Liver (tissue), 9 donors: Measurements from ENCODE around the gene CCDC186. TPM values are rescaled to one million over a fixed set of nuclear protein-coding genes. Genes with fewer than 3 reads are reported as not detected.

ENCODE experiments used
- DNase-seq: peaks from one replicate; pipeline ENCODE4 v3.0.0-alpha.2; 2017; ENCODE audit warnings: low spot score
- H3K27ac ChIP-seq, 2 donors: one replicate each; pipeline ENCODE4 v1.7.0; 2013; ENCODE audit warnings: inconsistent platforms in 2 of 2, low read length in 2 of 2, control low read depth in 1 of 2, low read depth in 1 of 2, mild to moderate bottlenecking in 1 of 2
- H3K27me3 ChIP-seq, 4 donors: one replicate each; pipeline versions ENCODE4 v1.6.1 to v1.7.0; 2013; ENCODE audit warnings: low read length in 3 of 4, inconsistent platforms in 1 of 4, mild to moderate bottlenecking in 1 of 4, moderate library complexity in 1 of 4; ENCODE audit not compliant: control insufficient read depth in 4 of 4, insufficient read depth in 4 of 4
- H3K36me3 ChIP-seq, 4 donors: one replicate each; pipeline versions ENCODE4 v1.6.1 to v1.7.0; 2013; ENCODE audit warnings: low read length in 3 of 4, mild to moderate bottlenecking in 3 of 4, low read depth in 1 of 4, moderate library complexity in 1 of 4; ENCODE audit not compliant: control insufficient read depth in 4 of 4, insufficient read depth in 3 of 4
- H3K4me1 ChIP-seq, 4 donors: one replicate each; pipeline versions ENCODE4 v1.6.1 to v1.7.0; 2013; ENCODE audit warnings: low read length in 3 of 4, mild to moderate bottlenecking in 3 of 4, moderate library complexity in 1 of 4; ENCODE audit not compliant: control insufficient read depth in 4 of 4, insufficient read depth in 4 of 4
- H3K4me3 ChIP-seq, 3 donors: one replicate each; pipeline versions ENCODE4 v1.6.1 to v1.7.0; 2013; ENCODE audit warnings: low read length in 3 of 3, control low read depth in 1 of 3, low read depth in 1 of 3, mild to moderate bottlenecking in 1 of 3
- H3K9ac ChIP-seq, 2 donors: one replicate each; pipeline ENCODE4 v1.7.0; 2013; ENCODE audit warnings: low read length in 2 of 2, mild to moderate bottlenecking in 2 of 2, moderate library complexity in 2 of 2, control low read depth in 1 of 2, low read depth in 1 of 2
- H3K9me3 ChIP-seq, 4 donors: one replicate each; pipeline versions ENCODE4 v1.6.1 to v1.7.0; 2013; ENCODE audit warnings: low read length in 3 of 4; ENCODE audit not compliant: control insufficient read depth in 4 of 4
- ATF3 ChIP-seq: IDR thresholded peaks from 2 replicates; pipeline ENCODE4 v1.6.1; 2016; ENCODE audit warnings: antibody characterized with exemption
- CTCF ChIP-seq: fragments of 150-350 bp; IDR thresholded peaks from 2 replicates; pipeline ENCODE4 v1.5.1; 2017; ENCODE audit warnings: improper control_type of control experiment, low read depth, low read length; ENCODE audit not compliant: missing input control
- EGR1 ChIP-seq, 2 donors: IDR thresholded peaks; 2 replicates each; pipeline ENCODE4 v1.6.1; 2016 to 2018; ENCODE audit warnings: antibody characterized with exemption in 2 of 2, low read depth in 2 of 2
- FOXA1 ChIP-seq: IDR thresholded peaks from 2 replicates; pipeline ENCODE4 v1.6.1; 2016; ENCODE audit warnings: antibody characterized with exemption
- FOXA2 ChIP-seq: IDR thresholded peaks from 2 replicates; pipeline ENCODE4 v1.6.1; 2016; ENCODE audit warnings: antibody characterized with exemption
- GABPA ChIP-seq, 2 donors: IDR thresholded peaks in 1 of 2; conservative IDR thresholded peaks in 1 of 2; 2 replicates each; pipeline ENCODE4 v1.6.1; 2016; ENCODE audit warnings: antibody characterized with exemption in 2 of 2, mild to moderate bottlenecking in 1 of 2, moderate library complexity in 1 of 2
- HNF4A ChIP-seq, 2 donors: conservative IDR thresholded peaks; 2 replicates each; pipeline ENCODE4 v1.6.1; 2016; ENCODE audit warnings: antibody characterized with exemption in 2 of 2, mild to moderate bottlenecking in 2 of 2
- HNF4G ChIP-seq: IDR thresholded peaks from 2 replicates; pipeline ENCODE4 v1.6.1; 2016; ENCODE audit warnings: antibody characterized with exemption
- JUND ChIP-seq, 2 donors: IDR thresholded peaks; 2 replicates each; pipeline ENCODE4 v1.6.1; 2016; ENCODE audit warnings: antibody characterized with exemption in 2 of 2
- MAX ChIP-seq: IDR thresholded peaks from 2 replicates; pipeline ENCODE4 v1.6.1; 2016; ENCODE audit warnings: antibody characterized with exemption
- NR2F2 ChIP-seq: IDR thresholded peaks from 2 replicates; pipeline ENCODE4 v1.6.1; 2016; ENCODE audit warnings: antibody characterized with exemption
- RAD21 ChIP-seq, 2 donors: IDR thresholded peaks; 2 replicates each; pipeline ENCODE4 v1.6.1; 2016; ENCODE audit warnings: antibody characterized with exemption in 2 of 2, mild to moderate bottlenecking in 2 of 2
- REST ChIP-seq: IDR thresholded peaks from 2 replicates; pipeline ENCODE4 v1.6.1; 2016; ENCODE audit warnings: antibody characterized with exemption, mild to moderate bottlenecking
- RXRA ChIP-seq, 2 donors: IDR thresholded peaks; 2 replicates each; pipeline ENCODE4 v1.6.1; 2017 to 2018; ENCODE audit warnings: antibody characterized with exemption in 2 of 2, mild to moderate bottlenecking in 1 of 2
- SP1 ChIP-seq: IDR thresholded peaks from 2 replicates; pipeline ENCODE4 v1.6.1; 2018; ENCODE audit warnings: antibody characterized with exemption, mild to moderate bottlenecking
- TAF1 ChIP-seq: conservative IDR thresholded peaks from 2 replicates; pipeline ENCODE4 v1.6.1; 2016; ENCODE audit warnings: antibody characterized with exemption, mild to moderate bottlenecking
- YY1 ChIP-seq: IDR thresholded peaks from 2 replicates; pipeline ENCODE4 v1.6.1; 2016; ENCODE audit warnings: antibody characterized with exemption, mild to moderate bottlenecking
- ZBTB33 ChIP-seq: IDR thresholded peaks from 2 replicates; pipeline ENCODE4 v1.6.1; 2016; ENCODE audit warnings: antibody characterized with exemption
- WGBS: extraction: QIAGEN DNeasy Blood & Tissue Kit; methylation state at CpG from one replicate; pipeline ENCODE4 v1.1.7; 2013; 5-methylcytosine and 5-hydroxymethylcytosine counted together
- polyA plus RNA-seq, 2 donors: library from polyadenylated mRNA; stranded (reverse) in 1 of 2; unstranded in 1 of 2; fragments of 200-250 nt in 1 of 2; fragments of >200 nt in 1 of 2; fragmentation: Nextera tagmentation in 1 of 2; extraction: Ambion mirVana in 1 of 2; gene quantifications; one replicate each; pipeline versions ENCODE4 v1.2.1 to v1.2.3, GENCODE V29; 2013 to 2015
- total RNA-seq, 2 donors: library from RNA; depleted of rRNA; stranded (reverse); fragments of >200 nt; gene quantifications; one replicate each; pipeline ENCODE4 v1.2.3, GENCODE V29; 2014
- donor health status: healthy.
- donor health status: healthy.
- donor health status: healthy.
- donor health status: healthy.
- donor health status: healthy.

Gene CCDC186
- total and polyA plus RNA-seq, 4 donors: 1.9 to 11.6 (median 6.1) TPM

- no peak overlapping the region for H3K27ac ChIP-seq
- H3K36me3 ChIP-seq: no peaks in the 10 kb centered on the region
- TF ChIP-seq TAF1 (no peak), FOXA2 (no peak), EGR1 (IDR thresholded peaks at IDR 0.05; ENCODE audit: low read depth in 2 of 2) (no peak), ATF3 (no peak), REST (no peak), FOXA1 (no peak), CTCF (no peak), RXRA (IDR thresholded peaks at IDR 0.05) (no peak), YY1 (no peak), JUND (IDR thresholded peaks at IDR 0.05) (no peak), SP1 (no peak), GABPA (IDR thresholded peaks at IDR 0.05 in 1 of 2, conservative IDR thresholded peaks at IDR 0.05 in 1 of 2) (no peak), HNF4G (no peak), ZBTB33 (no peak), HNF4A (conservative IDR thresholded peaks at IDR 0.05) (no peak), MAX (no peak), NR2F2 (no peak)
- H3K27me3 ChIP-seq: no peaks in the 10 kb centered on the region
- H3K9ac ChIP-seq: no peak overlapping the region
- H3K4me3 ChIP-seq: no peak overlapping the region
- no peaks in the 10 kb centered on the region for H3K4me1 ChIP-seq
- no peaks in the 10 kb centered on the region for H3K9me3 ChIP-seq
- WGBS: 89% methylated on average over 3 of the region's 3 CpGs
- DNase-seq: no peak
These were observed 79.2 kb downstream of the CCDC186 start for GRCh38 chr10:114094795-114095194.

GRCh38 chr10:114087655-114088054 lies 86.3 kb downstream of the CCDC186 start:
- no peaks in the 10 kb centered on the region for H3K36me3 ChIP-seq
- H3K9me3 ChIP-seq: no peaks in the 10 kb centered on the region
- TF ChIP-seq RAD21 (IDR thresholded peaks at IDR 0.05) (no peak), HNF4G (no peak)
- 84% methylated on average over 4 of the region's 4 CpGs for WGBS
- no peaks in the 10 kb centered on the region for H3K27me3 ChIP-seq
- no peak for DNase-seq
- H3K4me3 ChIP-seq: no peak overlapping the region
- no peaks in the 10 kb centered on the region for H3K4me1 ChIP-seq
- no peak overlapping the region for H3K9ac ChIP-seq
- no peak overlapping the region for H3K27ac ChIP-seq
